Urinary bladder (tissue), 4 donors: Measurements from ENCODE around the gene KIF26B. TPM values are rescaled to one million over a fixed set of nuclear protein-coding genes. Genes with fewer than 3 reads are reported as not detected.

Experiments
- DNase-seq: peaks from one replicate; pipeline ENCODE4 v3.0.0-alpha.2; 2015; ENCODE audit errors: extremely low spot score
- H3K27ac ChIP-seq: one replicate; pipeline ENCODE4 v1.5.1; 2013; ENCODE audit warnings: low read depth, mild to moderate bottlenecking, moderate library complexity
- H3K36me3 ChIP-seq: one replicate; pipeline ENCODE4 v1.6.1; 2013; ENCODE audit warnings: mild to moderate bottlenecking, moderate library complexity; ENCODE audit not compliant: insufficient read depth
- H3K4me1 ChIP-seq: one replicate; pipeline ENCODE4 v1.6.1; 2013; ENCODE audit warnings: mild to moderate bottlenecking, moderate library complexity; ENCODE audit not compliant: insufficient read depth
- H3K4me3 ChIP-seq: one replicate; pipeline ENCODE4 v1.5.1; 2013; ENCODE audit warnings: low read depth, low read length
- WGBS: extraction: QIAGEN DNeasy Blood & Tissue Kit; methylation state at CpG from one replicate; pipeline ENCODE4 v1.1.7; 2013; 5-methylcytosine and 5-hydroxymethylcytosine counted together
- polyA plus RNA-seq: library from polyadenylated mRNA; stranded (reverse); fragments of 200-250 nt; gene quantifications from one replicate; pipeline ENCODE4 v1.2.3, GENCODE V29; 2013
- total RNA-seq: library from RNA; depleted of rRNA; stranded (reverse); fragments of >200 nt; gene quantifications from one replicate; pipeline ENCODE4 v1.2.3, GENCODE V29; 2014
- donor health status: healthy with polysubstance abuse.
- donor health status: healthy.

Gene KIF26B
- total and polyA plus RNA-seq, 2 donors, result 0.62 to 12.2 TPM

- Histone ChIP-seq H3K27ac (no peak overlapping the region), H3K4me3 (no peak overlapping the region), H3K4me1 (no peaks in the 10 kb centered on the region), H3K36me3 (no peaks in the 10 kb centered on the region)
- DNase-seq, result no peak
- 92% methylated on average over 12 of the region's 12 CpGs for WGBS
Observed at GRCh38 chr1:245375789-245376460, 221.1 kb downstream of the KIF26B start.

GRCh38 chr1:245377854-245378253, 223.1 kb downstream of the KIF26B start:
- WGBS, result 86% methylated on average over 5 of the region's 5 CpGs
- Histone ChIP-seq H3K36me3 (no peaks in the 10 kb centered on the region), H3K27ac (no peak overlapping the region), H3K4me3 (no peak overlapping the region), H3K4me1 (no peaks in the 10 kb centered on the region)
- DNase-seq, result no peak

GRCh38 chr1:245378311-245378722, 223.5 kb downstream of the KIF26B start:
- no peak for DNase-seq
- Histone ChIP-seq H3K36me3 (no peaks in the 10 kb centered on the region), H3K4me1 (no peaks in the 10 kb centered on the region), H3K4me3 (no peak overlapping the region), H3K27ac (no peak overlapping the region)
- WGBS, result 54% methylated on average over 2 of the region's 2 CpGs

- WGBS, result 98% methylated on average over 5 of the region's 5 CpGs
- Histone ChIP-seq H3K4me1 (no peaks in the 10 kb centered on the region), H3K27ac (no peak overlapping the region), H3K4me3 (no peak overlapping the region), H3K36me3 (no peaks in the 10 kb centered on the region)
- DNase-seq, result no peak
Observed at GRCh38 chr1:245378745-245379144, 224.0 kb downstream of the KIF26B start.

GRCh38 chr1:245380790-245381535, 226.2 kb downstream of the KIF26B start:
- DNase-seq, result no peak
- 89% methylated on average over 11 of the region's 11 CpGs for WGBS
- no peak overlapping the region for H3K4me3 ChIP-seq
- H3K36me3 ChIP-seq, result no peaks in the 10 kb centered on the region
- no peaks in the 10 kb centered on the region for H3K4me1 ChIP-seq
- no peak overlapping the region for H3K27ac ChIP-seq

GRCh38 chr1:245382981-245383380, 228.2 kb downstream of the KIF26B start:
- no peak for DNase-seq

GRCh38 chr1:245383396-245384330, 228.9 kb downstream of the KIF26B start:
- no peak for DNase-seq
- Histone ChIP-seq H3K4me3 (no peak overlapping the region), H3K27ac (no peak overlapping the region), H3K36me3 (no peaks in the 10 kb centered on the region), H3K4me1 (no peaks in the 10 kb centered on the region)
- WGBS, result 64% methylated on average over 13 of the region's 13 CpGs

More at GRCh38 chr1:245382981-245383380, 228.2 kb downstream of the KIF26B start:
- Histone ChIP-seq H3K4me1 (no peaks in the 10 kb centered on the region), H3K36me3 (no peaks in the 10 kb centered on the region), H3K27ac (no peak overlapping the region), H3K4me3 (no peak overlapping the region)
- 80% methylated on average over 9 of the region's 9 CpGs for WGBS

- Histone ChIP-seq H3K36me3 (no peaks in the 10 kb centered on the region), H3K4me1 (no peaks in the 10 kb centered on the region), H3K4me3 (no peak overlapping the region), H3K27ac (no peak overlapping the region)
- WGBS, result 90% methylated on average over 11 of the region's 11 CpGs
- no peak for DNase-seq
Observed at GRCh38 chr1:245386297-245386971, 231.6 kb downstream of the KIF26B start.

- Histone ChIP-seq H3K36me3 (no peaks in the 10 kb centered on the region), H3K4me3 (no peak overlapping the region), H3K4me1 (no peaks in the 10 kb centered on the region), H3K27ac (no peak overlapping the region)
- WGBS, result 64% methylated on average over 3 of the region's 3 CpGs
- DNase-seq, result no peak
Observed at GRCh38 chr1:245388687-245389086, 233.9 kb downstream of the KIF26B start.

- WGBS, result 83% methylated on average over 7 of the region's 7 CpGs
- H3K4me3 ChIP-seq, result no peak overlapping the region
- H3K36me3 ChIP-seq, result no peaks in the 10 kb centered on the region
- no peak for DNase-seq
- H3K4me1 ChIP-seq, result no peaks in the 10 kb centered on the region
- no peak overlapping the region for H3K27ac ChIP-seq
Observed at GRCh38 chr1:245389873-245390272, 235.1 kb downstream of the KIF26B start.

GRCh38 chr1:245390975-245391374, 236.2 kb downstream of the KIF26B start:
- no peak for DNase-seq
- WGBS, result 85% methylated on average over 1 of the region's 1 CpG
- Histone ChIP-seq H3K4me3 (no peak overlapping the region), H3K36me3 (no peaks in the 10 kb centered on the region), H3K27ac (no peak overlapping the region), H3K4me1 (no peaks in the 10 kb centered on the region)

- DNase-seq, result no peak
- WGBS, result 78% methylated on average over 3 of the region's 3 CpGs
Observed at GRCh38 chr1:245393694-245394093, 238.9 kb downstream of the KIF26B start.

GRCh38 chr1:245395680-245396079, 240.9 kb downstream of the KIF26B start:
- Histone ChIP-seq H3K4me1 (no peaks in the 10 kb centered on the region), H3K4me3 (no peak overlapping the region), H3K36me3 (no peaks in the 10 kb centered on the region), H3K27ac (no peak overlapping the region)
- DNase-seq, result no peak
- 41% methylated on average over 4 of the region's 4 CpGs for WGBS

More at GRCh38 chr1:245393694-245394093, 238.9 kb downstream of the KIF26B start:
- H3K4me3 ChIP-seq, result no peak overlapping the region
- H3K27ac ChIP-seq, result no peak overlapping the region
- no peaks in the 10 kb centered on the region for H3K4me1 ChIP-seq
- H3K36me3 ChIP-seq, result no peaks in the 10 kb centered on the region
